NB4 (cell line): Measurements from ENCODE around the gene ATP5PD.

Experiments used
- DNase-seq: peaks from one replicate; pipeline ENCODE4 v3.0.0; 2010; ENCODE audit warnings: low read depth
- H3K4me3 ChIP-seq: one replicate; pipeline ENCODE4 v1.5.1; 2011; ENCODE audit warnings: mild to moderate bottlenecking, low read depth, low read length, moderate library complexity
- MYC ChIP-seq: IDR thresholded peaks from 2 replicates; pipeline ENCODE4 v1.6.1; 2011; ENCODE audit warnings: low read depth, low read length
- POLR2A ChIP-seq: IDR thresholded peaks from 2 replicates; pipeline ENCODE4 v1.6.1; 2011; ENCODE audit warnings: mild to moderate bottlenecking; ENCODE audit not compliant: insufficient read length; ENCODE audit errors: extremely low read depth
- TF ChIP-seq, protein P1 (sequence below): IDR thresholded peaks from 2 replicates; pipeline ENCODE4 v1.6.1; 2011; ENCODE audit warnings: low read depth, low read length
- TF ChIP-seq, protein P2 (sequence below): IDR thresholded peaks from one replicate; pipeline ENCODE4 v1.5.1; 2012; ENCODE audit warnings: low read depth, low read length

The ATP5PD gene

DNA sequence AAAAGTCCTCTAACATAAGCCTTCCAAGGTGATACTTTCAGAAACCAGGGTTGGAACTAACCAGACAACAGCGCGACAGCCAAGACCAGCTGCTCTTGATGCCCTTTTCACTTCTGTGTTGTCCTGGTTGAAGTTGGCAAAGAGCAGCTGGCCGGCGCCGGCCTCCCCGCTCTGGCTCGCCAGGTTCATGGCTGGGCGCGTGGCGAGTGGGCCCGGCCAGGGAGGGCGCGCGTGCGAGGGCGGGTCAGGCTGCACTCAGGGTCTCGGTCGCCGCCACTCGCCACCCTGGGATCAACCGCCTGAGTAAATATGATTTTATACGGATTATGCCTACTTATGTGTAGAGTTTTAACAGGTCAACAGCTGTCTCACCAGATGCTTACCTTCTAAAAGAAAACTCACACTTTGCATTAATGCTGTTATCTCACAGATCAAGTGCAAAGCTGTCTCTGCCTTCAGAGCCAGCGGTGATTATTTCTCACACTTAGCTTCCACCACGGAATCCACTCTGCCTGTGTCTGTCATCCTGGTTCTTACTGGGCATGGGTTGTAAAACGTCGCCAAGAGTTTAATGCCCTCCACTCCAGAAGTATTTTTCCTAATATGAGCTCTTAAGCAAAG lies 13.8 kb upstream of the ATP5PD start:
- no peak overlapping the region for H3K4me3 ChIP-seq
- DNase-seq = no peak
- TF ChIP-seq, protein P1, sequence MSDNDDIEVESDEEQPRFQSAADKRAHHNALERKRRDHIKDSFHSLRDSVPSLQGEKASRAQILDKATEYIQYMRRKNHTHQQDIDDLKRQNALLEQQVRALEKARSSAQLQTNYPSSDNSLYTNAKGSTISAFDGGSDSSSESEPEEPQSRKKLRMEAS = no peak
- TF ChIP-seq MYC = no peak
- TF ChIP-seq POLR2A = no peak

DNA sequence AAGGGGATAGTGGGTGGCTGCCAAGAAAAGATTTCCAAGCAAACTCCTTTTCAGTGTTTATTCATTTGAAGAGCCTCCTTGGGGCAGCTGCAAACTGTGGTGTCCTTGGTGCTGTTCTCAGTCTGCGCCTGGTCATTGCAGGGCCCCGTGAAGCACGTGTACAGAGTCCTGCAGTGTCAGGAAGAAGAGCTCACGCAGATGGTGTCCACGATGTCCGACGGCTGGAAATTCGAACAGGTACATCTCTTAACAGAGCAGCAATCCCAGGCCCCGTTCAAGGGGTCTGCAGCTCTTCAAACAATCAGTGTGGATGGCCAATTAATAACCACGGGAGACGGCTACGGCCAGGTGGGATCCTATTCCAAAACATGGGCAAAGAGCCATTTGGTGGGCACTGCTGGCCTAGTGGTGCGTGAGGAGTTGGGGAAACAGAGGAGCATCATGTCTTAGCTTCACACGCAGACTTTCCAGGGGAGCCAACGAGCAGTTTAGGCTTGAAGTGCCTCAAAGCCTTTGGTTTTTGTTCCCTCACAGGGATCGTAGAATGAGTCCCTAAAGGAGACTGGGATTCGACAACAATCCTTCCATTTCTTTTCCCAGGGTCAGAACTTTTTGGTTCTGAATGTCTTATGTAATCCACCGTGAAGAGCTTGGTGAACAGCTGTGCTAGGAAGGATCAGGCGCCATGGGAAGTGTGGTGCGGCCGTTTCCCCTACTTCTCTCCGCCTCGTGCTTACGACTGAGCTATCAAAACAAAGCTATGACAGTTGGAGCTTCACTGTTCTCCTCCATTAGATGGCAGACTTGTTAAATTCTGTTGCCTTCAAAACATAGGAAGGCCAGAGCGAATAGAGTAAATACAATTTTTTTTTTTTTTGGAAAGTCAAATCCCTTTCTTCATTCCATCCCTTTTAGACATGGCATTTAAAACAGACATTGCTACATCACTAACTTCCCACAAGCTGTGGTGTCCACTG lies 12.9 kb upstream of the ATP5PD start:
- TF ChIP-seq, protein P2, sequence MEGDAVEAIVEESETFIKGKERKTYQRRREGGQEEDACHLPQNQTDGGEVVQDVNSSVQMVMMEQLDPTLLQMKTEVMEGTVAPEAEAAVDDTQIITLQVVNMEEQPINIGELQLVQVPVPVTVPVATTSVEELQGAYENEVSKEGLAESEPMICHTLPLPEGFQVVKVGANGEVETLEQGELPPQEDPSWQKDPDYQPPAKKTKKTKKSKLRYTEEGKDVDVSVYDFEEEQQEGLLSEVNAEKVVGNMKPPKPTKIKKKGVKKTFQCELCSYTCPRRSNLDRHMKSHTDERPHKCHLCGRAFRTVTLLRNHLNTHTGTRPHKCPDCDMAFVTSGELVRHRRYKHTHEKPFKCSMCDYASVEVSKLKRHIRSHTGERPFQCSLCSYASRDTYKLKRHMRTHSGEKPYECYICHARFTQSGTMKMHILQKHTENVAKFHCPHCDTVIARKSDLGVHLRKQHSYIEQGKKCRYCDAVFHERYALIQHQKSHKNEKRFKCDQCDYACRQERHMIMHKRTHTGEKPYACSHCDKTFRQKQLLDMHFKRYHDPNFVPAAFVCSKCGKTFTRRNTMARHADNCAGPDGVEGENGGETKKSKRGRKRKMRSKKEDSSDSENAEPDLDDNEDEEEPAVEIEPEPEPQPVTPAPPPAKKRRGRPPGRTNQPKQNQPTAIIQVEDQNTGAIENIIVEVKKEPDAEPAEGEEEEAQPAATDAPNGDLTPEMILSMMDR = no peak
- peak; percentile 61 for TF ChIP-seq MYC
- TF ChIP-seq, protein P1 = peak; percentile 77
- H3K4me3 ChIP-seq = no peak overlapping the region
- peak; percentile 43 for DNase-seq

DNA sequence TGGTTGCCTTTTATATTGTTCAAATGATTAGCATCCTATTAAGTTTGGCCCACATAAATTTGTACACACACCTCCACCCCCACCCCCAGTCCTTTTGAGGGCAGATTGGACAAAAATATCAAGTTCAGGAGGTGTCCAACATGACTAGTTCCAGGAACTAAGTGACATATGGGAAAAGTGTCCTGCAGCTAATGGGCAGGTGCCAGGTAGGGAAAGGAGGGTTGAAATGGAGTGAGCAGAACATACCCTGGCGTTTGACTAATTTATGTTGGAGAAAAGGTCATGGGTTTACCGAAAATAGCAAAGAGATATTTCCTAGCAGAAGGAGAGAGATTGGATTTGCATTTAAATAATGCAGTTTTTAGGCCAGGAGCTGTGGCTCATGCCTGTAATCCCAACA lies 5.2 kb upstream of the ATP5PD start:
- no peak for TF ChIP-seq MYC
- no peak for TF ChIP-seq POLR2A
- TF ChIP-seq, protein P1 = no peak
- TF ChIP-seq, protein P2 = no peak
- no peak for DNase-seq

DNA sequence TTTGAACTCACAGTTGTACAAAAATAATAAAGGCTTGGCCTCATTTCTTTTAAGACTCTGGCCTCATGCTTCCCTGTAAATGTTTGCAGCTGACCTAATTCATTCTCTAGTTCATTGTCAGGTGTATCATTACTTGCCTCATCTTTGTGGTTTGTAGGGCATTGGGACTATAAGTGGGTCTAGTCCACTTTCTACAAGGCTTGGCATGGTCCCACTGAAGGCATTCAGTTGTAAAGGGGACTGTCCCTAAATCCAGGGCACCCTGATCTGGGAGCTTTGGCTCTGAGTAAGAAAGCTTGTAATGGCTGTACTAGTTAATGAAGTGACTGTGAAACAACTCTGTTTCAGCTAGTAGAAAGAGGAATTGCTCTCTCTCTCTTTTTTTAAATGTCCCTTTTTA lies 2.9 kb upstream of the ATP5PD start:
- no peak for DNase-seq
- H3K4me3 ChIP-seq = no peak overlapping the region
- TF ChIP-seq, protein P1 = no peak
- TF ChIP-seq, protein P2 = no peak
- TF ChIP-seq POLR2A (no peak), MYC (no peak)

More for the DNA sequence above, 5.2 kb upstream of the ATP5PD start:
- no peak overlapping the region for H3K4me3 ChIP-seq

DNA sequence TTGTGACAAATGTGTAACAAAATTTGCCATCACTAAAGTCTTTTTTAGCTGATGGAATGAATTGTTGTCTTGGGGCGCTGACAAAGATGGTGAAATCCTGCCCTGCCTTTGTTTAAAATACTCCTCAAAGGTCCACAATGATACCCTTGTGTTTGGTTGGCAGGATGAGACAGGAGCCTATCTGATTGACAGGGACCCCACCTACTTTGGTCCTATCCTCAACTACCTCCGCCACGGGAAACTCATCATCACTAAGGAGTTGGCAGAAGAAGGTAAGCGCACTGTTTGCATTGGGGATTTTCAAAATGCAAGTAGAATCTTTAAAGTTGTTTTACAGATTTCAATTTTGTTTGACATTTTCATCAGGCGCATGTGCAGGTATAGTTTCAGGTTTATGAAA lies 2.3 kb upstream of the ATP5PD start:
- peak overlapping the region; percentile 12 for H3K4me3 ChIP-seq
- no peak for TF ChIP-seq MYC
- DNase-seq = no peak

DNA sequence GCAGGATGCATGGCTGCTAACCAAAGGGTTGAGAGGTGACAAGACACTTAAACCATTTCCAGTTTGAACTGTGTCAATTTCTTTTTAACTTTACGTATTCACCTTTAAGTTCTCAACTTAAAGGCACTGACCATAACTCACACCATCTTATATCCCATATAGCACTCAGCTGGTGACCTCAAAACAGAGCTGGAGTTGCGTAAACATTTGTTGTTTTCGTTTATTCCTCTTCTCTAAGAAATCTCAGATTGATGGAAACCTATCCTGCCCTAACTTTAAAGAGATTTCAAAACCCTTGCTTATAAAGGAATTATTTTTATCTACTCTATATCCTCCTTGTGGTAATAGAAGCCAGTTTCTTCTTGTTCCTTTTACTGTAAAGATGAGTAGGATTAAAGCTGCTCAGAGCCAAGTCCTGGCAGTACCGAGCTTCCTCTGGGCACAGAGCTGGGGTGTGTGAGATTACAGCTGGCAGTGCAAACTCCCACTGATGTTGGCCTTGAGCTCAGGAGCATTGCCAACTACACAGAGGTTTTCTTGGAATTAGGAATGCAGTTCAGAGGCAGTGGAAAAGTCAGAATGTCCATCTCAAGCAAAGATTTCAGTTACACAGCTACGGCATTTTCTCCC lies 1.6 kb upstream of the ATP5PD start:
- DNase-seq = peak; percentile 25
- peak overlapping the region; percentile 77 for H3K4me3 ChIP-seq
- TF ChIP-seq, protein P2 = no peak
- TF ChIP-seq MYC (no peak), POLR2A (no peak)
- TF ChIP-seq, protein P1 = no peak
